HL-60/S4 (cell line): ENCODE results near the gene EHD4.

Experiments used
- in situ Hi-C: fragments of 300-500 bp; cut with MboI; formaldehyde crosslinking; loops from 2 replicates; pipeline ENCODE4 v1.14.3; 2022; ENCODE audit warnings: low sequenced_read_pairs

EHD4 gene

DNA sequence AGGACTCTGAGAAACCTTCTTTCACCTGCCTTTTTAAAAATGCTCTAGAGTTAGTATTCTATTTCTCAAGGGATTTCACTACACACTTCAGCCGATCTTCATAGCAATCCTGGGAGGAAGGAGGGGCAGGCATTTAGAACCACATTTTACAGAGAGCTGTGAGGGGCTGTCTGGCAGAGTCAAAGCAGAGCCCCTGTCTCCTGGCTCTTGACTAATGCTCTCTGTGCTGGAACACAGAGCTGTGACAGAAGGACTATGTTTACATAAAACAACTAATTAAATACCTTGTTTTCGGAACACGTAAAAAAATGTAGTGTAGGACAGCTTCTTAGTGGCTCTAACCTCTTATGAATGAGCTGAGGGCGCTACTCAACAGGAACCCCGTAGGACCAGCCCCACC lies 70.9 kb downstream of the EHD4 start:
- in situ Hi-C loops = no loop called here

GRCh38 chr15:41900526-41901380 lies 71.6 kb downstream of the EHD4 start:
- in situ Hi-C loops = no loop called here

- in situ Hi-C loops = no loop called here
Measured at GRCh38 chr15:41899854-41900442, 72.4 kb downstream of the EHD4 start.

DNA sequence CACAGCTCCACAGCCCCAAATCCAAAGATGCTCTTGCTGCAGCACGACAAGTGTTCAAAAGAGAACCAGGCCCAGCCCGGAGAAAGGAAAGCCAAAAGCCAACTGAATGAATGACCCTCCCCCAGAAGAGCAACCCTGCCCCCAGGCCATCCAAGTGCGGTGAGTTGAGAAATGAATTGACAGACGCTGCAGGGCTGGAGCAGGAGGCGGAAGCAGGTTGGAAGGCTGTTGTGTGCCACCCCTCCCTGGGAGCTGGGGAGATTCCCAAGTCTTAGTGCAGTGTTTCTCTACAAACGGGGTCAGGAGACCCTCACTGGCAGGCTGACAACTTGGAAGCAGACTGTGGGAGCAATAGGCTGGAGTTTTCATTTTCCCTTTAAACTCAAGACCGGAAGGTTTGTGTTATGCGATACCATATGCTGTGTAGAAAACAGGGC lies 75.0 kb downstream of the EHD4 start:
- in situ Hi-C loops = no loop called here

GRCh38 chr15:41896566-41896965 lies 75.8 kb downstream of the EHD4 start:
- in situ Hi-C loops = no loop called here

GRCh38 chr15:41895957-41896356 lies 76.4 kb downstream of the EHD4 start:
- in situ Hi-C loops = no loop called here

- in situ Hi-C loops = no loop called here
Measured at GRCh38 chr15:41895491-41895890, 76.9 kb downstream of the EHD4 start.

- in situ Hi-C loops = no loop called here
Measured at GRCh38 chr15:41894791-41895463, 77.4 kb downstream of the EHD4 start.

DNA sequence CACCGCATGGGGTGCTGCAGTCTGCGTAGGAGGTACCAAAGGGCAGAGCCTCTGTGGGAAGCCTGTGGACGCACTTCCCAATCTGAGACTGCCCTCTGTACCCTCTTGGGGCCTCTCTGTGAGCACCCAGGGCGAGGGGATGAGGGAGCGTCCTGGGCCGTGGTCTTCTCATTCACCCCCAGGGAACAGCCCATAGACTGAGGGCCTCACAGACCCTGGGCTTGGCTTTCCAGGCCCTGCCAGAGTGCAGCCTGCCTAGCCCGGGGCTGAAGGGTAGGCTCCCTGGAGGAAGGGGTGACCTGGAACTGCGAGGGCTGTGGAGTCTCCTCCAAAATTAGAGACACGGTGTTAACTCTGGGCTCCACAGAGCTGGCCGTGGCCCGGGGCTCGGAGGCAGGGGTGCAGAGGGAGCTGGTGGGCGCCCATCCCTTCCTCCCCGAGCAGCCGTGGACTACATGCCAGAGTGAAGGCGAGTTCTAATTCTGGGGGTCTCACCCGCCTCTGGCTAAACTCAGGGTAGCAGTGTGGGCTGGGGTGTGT lies 78.0 kb downstream of the EHD4 start:
- in situ Hi-C loops = no loop called here

GRCh38 chr15:41893422-41894250 lies 78.7 kb downstream of the EHD4 start, which contains the start of gene SPTBN5:
TSS of gene SPTBN5 (minus strand) at chr15:41894053. CDS start at chr15:41893497, 556 bp downstream.
- in situ Hi-C loops = no loop called here

- in situ Hi-C loops = no loop called here
Measured at GRCh38 chr15:41892621-41893421, 79.5 kb downstream of the EHD4 start.

GRCh38 chr15:41891946-41892345 lies 80.4 kb downstream of the EHD4 start:
- in situ Hi-C loops = no loop called here

DNA sequence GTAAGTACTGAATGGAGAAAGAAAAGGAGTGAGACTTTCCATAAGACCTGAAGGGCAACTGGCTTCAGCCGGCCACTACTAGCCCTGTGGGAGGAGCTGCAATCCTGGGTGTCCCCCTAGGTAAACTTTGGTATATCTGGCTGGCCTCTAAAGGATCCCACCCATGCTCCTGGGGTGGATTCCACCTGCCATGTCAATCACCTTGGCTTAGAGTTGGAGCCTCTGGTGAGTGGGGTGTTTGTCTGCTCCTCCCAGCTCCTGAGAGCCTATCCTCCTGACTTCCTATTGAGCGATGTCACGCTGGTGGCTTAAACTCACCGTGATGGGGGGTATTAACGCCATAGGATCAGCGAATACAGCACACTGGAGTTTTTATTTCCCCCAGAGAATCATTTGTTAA lies 81.1 kb downstream of the EHD4 start:
- in situ Hi-C loops = no loop called here

- in situ Hi-C loops = no loop called here
Measured at GRCh38 chr15:41890050-41890690, 82.2 kb downstream of the EHD4 start.

DNA sequence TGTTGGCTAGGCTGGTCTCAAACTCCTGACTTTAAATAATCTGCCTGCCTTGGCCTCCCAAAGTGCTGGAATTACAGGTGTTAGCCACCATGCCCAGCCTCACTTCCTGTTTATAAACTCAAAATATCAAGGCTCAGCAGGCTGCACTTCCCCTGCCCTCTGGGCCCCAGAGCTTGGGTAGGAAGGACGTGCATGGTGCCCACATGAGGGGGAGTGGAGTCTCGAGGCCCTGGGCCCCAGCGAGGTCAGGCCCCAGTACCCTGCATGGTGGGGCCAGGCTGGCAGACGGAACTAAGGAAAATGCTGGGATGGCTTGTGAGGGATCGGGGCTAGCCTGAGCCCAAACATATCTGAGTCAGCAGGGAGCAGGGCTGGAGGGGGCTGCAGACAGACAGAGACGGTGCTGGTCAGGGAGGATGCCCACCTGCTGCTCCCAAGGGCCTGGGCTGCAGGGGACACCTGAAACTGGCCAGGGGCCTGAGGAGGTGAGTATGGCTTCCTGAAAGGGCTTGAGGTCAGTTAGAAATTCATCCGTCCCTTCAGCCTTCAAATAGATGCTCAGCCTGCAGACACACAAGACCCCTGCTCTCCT lies 83.6 kb downstream of the EHD4 start:
- in situ Hi-C loops = no loop called here

- in situ Hi-C loops = no loop called here
Measured at GRCh38 chr15:41887893-41888292, 84.5 kb downstream of the EHD4 start.

GRCh38 chr15:41887161-41887560 lies 85.2 kb downstream of the EHD4 start:
- in situ Hi-C loops = no loop called here

- in situ Hi-C loops = no loop called here
Measured at GRCh38 chr15:41886741-41887140, 85.6 kb downstream of the EHD4 start.

- in situ Hi-C loops = no loop called here
Measured at GRCh38 chr15:41885841-41886240, 86.5 kb downstream of the EHD4 start.
